IPS-18c (cell line): Measurements from ENCODE around the gene IGFBP1.
"Not testable (repeated sequence)": the region's sequence is repeated elsewhere in the genome, so short reads cannot be mapped to it uniquely, and the experiment has no call there.

ENCODE experiments used
- H3K4me3 ChIP-seq: 2 replicates; pipeline ENCODE4 v1.7.0; 2013; ENCODE audit warnings: low read depth, mild to moderate bottlenecking, low read length, moderate library complexity; ENCODE audit not compliant: insufficient read depth
- H3K9me3 ChIP-seq: one replicate; pipeline ENCODE4 v1.6.1; 2013; ENCODE audit warnings: mild to moderate bottlenecking, low read length, moderate library complexity; ENCODE audit not compliant: control insufficient read depth, insufficient read depth

Gene IGFBP1

DNA sequence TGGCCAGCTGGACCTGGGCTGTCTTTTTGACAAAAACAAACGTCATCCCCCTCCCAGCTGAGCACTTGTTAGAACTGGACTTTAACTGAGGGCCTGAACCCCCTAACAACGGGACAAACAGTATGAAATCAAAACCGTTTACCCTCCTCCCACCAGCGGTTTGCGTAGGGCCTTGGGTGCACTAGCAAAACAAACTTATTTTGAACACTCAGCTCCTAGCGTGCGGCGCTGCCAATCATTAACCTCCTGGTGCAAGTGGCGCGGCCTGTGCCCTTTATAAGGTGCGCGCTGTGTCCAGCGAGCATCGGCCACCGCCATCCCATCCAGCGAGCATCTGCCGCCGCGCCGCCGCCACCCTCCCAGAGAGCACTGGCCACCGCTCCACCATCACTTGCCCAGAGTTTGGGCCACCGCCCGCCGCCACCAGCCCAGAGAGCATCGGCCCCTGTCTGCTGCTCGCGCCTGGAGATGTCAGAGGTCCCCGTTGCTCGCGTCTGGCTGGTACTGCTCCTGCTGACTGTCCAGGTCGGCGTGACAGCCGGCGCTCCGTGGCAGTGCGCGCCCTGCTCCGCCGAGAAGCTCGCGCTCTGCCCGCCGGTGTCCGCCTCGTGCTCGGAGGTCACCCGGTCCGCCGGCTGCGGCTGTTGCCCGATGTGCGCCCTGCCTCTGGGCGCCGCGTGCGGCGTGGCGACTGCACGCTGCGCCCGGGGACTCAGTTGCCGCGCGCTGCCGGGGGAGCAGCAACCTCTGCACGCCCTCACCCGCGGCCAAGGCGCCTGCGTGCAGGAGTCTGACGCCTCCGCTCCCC lies at the start of gene IGFBP1:
Gene IGFBP1, plus strand, starts transcription at position 304 of the 808 bp plus-strand sequence. Its CDS starts 165 bp downstream, at position 469.
- Histone ChIP-seq H3K4me3 (peak within 1 kb of the TSS; percentile 57), H3K9me3 (peaks cover 2% of the 10 kb centered on the region)

- not testable (repeated sequence) for H3K4me3 ChIP-seq, H3K9me3 ChIP-seq
These were observed 49.4 kb upstream of the IGFBP1 start for GRCh38 chr7:45838852-45839251.

- H3K9me3 ChIP-seq, H3K4me3 ChIP-seq: not testable (repeated sequence)
These were observed 46.2 kb upstream of the IGFBP1 start for GRCh38 chr7:45841926-45842717.

- not testable (repeated sequence) for H3K4me3 ChIP-seq, H3K9me3 ChIP-seq
These were observed 41.8 kb upstream of the IGFBP1 start for GRCh38 chr7:45846536-45846935.

- H3K4me3 ChIP-seq, result not testable (repeated sequence)
These were observed 39.6 kb upstream of the IGFBP1 start for GRCh38 chr7:45848734-45849133.

GRCh38 chr7:45852984-45853383 lies 35.3 kb upstream of the IGFBP1 start:
- H3K4me3 ChIP-seq, H3K9me3 ChIP-seq: not testable (repeated sequence)

More at GRCh38 chr7:45848734-45849133, 39.6 kb upstream of the IGFBP1 start:
- H3K9me3 ChIP-seq, result not testable (repeated sequence)

GRCh38 chr7:45853491-45853890 lies 34.8 kb upstream of the IGFBP1 start:
- not testable (repeated sequence) for H3K9me3 ChIP-seq, H3K4me3 ChIP-seq

DNA sequence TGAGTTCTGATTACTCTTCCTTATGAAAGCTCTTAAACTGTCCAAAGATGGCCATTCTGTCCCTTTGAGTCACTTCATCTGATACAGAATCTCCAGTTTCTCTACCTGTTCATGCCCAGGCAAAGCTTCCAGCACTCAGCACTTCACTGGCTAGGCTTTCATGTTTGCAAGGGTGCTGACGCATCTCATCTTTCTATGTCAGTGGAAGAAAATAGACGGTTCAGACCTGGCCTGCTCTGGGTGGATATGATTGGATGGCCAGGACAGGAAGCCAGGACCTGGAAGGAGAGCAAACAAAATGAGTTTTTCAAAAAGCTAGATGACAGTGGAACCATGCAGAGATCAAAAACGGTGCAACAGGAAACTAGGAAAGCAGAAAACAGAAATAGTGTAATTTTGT lies 32.6 kb upstream of the IGFBP1 start:
- not testable (repeated sequence) for H3K4me3 ChIP-seq

DNA sequence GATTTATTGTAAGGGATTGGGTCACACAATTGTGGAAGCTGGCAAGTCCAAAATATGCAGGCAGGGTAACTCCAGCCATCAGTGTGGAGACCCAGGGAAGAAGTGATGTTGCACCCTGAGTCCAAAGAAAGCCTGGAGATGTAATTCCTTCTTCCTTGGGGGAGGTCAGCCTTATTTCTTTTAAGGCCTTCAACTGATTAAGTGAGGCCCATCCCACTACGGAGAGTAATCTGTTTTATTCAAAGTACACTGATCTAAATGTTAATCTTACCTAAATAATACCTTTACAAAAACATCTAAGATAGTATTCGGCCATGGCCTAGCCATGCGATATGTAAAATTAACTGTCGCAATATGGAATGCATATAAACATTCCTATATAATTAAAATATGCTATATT lies 31.4 kb upstream of the IGFBP1 start:
- not testable (repeated sequence) for H3K9me3 ChIP-seq, H3K4me3 ChIP-seq

More for the DNA sequence above, 32.6 kb upstream of the IGFBP1 start:
- H3K9me3 ChIP-seq, result not testable (repeated sequence)

- H3K4me3 ChIP-seq, result no peak overlapping the region
These were observed 24.6 kb upstream of the IGFBP1 start for GRCh38 chr7:45863715-45864114.

DNA sequence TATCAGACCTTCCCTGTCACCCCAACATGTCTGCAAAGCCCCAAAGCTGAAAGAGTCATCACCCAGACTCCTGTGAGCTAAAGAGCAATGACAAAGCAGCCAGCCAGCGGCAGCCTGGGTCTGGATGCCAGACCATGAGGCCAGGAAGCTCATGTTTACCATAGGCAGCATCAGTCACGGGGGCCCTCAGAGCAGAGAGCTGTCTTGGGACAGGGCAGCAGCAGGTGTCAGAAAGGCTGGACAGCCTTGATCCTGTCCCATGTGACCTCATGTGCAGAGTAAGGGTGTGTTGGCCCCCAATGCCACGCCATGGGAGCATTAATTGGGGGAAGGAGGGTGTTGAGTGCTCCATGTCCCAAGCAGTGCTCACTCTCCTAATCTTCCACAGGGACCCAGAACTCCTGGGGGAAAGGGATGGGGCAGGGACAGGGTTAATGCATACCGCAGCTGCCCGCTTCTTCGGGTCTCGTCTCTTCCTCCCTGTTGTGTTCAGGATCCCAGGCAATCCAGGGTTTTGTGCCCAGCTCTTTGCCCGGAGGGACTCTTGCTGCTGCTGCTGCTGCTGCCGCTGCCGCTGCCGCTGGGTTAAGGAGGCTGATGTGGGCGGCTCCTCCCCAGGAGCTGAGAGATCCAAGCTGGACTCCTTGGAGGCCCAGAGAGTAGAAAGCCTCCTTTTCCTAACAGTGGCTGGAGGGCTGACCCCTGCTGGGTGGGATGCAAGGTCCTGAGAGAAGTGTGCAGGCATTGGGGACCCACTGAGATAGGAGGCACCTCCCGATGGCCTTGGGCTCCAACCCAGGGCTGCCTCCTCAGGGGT lies 22.5 kb upstream of the IGFBP1 start:
- Histone ChIP-seq H3K9me3 (no peaks in the 10 kb centered on the region), H3K4me3 (no peak overlapping the region)

More at GRCh38 chr7:45863715-45864114, 24.6 kb upstream of the IGFBP1 start:
- H3K9me3 ChIP-seq, result peaks cover 2% of the 10 kb centered on the region

GRCh38 chr7:45867471-45867870 lies 20.8 kb upstream of the IGFBP1 start:
- no peak overlapping the region for H3K4me3 ChIP-seq

DNA sequence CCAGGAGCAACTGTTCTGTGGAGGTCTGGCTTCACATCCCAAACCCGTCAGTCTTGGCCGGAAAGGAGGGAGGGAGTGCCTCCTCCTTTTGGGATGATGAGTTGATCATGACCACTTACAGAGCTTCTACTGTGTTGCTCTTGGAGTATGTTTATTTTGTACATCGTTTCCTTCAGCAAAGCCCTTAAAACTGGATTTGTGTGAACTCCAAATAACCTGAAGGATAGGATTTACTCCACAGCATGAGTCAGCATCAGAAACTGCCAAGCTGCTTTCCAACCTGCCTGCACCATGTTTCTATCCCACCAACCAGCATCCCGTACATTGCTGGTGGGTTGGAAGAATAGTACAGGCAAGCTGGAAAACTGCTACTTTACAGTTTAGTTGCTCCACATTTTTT lies 18.9 kb upstream of the IGFBP1 start:
- Histone ChIP-seq H3K4me3 (no peak overlapping the region), H3K9me3 (no peaks in the 10 kb centered on the region)

More at GRCh38 chr7:45867471-45867870, 20.8 kb upstream of the IGFBP1 start:
- H3K9me3 ChIP-seq, result no peaks in the 10 kb centered on the region

GRCh38 chr7:45872116-45873034 lies 15.9 kb upstream of the IGFBP1 start:
- H3K9me3 ChIP-seq, result peaks cover 2% of the 10 kb centered on the region
- H3K4me3 ChIP-seq, result no peak overlapping the region

DNA sequence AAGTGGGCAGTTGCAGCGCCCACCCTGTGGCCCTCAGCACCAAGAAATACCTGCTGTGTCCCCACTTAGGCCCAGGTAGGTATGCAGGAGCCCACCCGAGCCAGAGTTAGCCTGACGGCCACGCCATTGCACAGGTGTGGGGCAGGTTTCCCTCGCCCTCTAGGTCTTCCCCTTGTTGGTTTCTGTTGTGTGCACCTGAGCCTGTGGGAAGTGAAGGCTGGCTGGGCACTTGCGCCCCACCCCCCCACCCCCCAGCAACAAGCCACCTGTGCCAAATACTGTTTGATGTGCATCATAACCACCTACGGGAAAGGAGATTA lies 15.3 kb upstream of the IGFBP1 start, which contains the start of gene CCDC201:
Gene CCDC201, minus strand, starts transcription at position 48 of the 320 bp plus-strand sequence. CDS start 75 bp downstream, outside the sequence.
- no peak within 1 kb of the TSS for H3K4me3 ChIP-seq
- H3K9me3 ChIP-seq, result peaks cover 4% of the 10 kb centered on the region

DNA sequence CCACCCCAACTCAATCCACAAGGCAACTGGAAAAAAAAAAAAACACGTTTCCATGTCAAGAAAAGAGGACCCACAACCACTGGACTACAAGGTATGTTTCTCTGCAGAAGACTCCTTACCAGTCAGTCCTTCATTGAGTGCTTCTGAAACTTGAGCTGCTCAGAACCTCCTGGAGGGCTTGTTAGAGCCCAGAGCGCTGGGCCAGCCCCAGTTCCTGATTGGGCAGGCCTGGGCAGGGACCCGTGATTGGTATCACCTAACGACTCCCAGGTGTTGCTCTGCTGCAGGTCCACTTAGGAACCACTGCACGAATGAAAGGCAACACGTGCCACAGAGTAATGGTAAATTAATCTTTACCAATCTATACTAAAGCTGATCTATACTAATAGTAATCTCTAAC lies 14.9 kb upstream of the IGFBP1 start:
- Histone ChIP-seq H3K9me3 (peaks cover 7% of the 10 kb centered on the region), H3K4me3 (no peak overlapping the region)
